Ectodermal cell (in vitro differentiated cells): ENCODE data around the gene CPA1.

Experiments
- H3K27ac ChIP-seq: 2 replicates; pipeline ENCODE4 v1.7.0; 2013; ENCODE audit warnings: mild to moderate bottlenecking, low read depth, low read length; ENCODE audit not compliant: insufficient read depth, poor library complexity, severe bottlenecking
- H3K27me3 ChIP-seq: 2 replicates; pipeline ENCODE4 v1.7.0; 2013; ENCODE audit warnings: mild to moderate bottlenecking, low read length; ENCODE audit not compliant: insufficient read depth, control insufficient read depth, poor library complexity, severe bottlenecking
- H3K36me3 ChIP-seq: one replicate; pipeline ENCODE4 v1.7.0; 2013; ENCODE audit warnings: low read length; ENCODE audit not compliant: control insufficient read depth, insufficient read depth
- H3K4me1 ChIP-seq: one replicate; pipeline ENCODE4 v1.7.0; 2013; ENCODE audit warnings: low read length; ENCODE audit not compliant: control insufficient read depth, insufficient read depth
- H3K4me3 ChIP-seq: 2 replicates; pipeline ENCODE4 v1.7.0; 2013; ENCODE audit warnings: low read depth, low read length, control low read depth; ENCODE audit not compliant: insufficient read depth
- H3K9me3 ChIP-seq: 2 replicates; pipeline ENCODE4 v1.7.0; 2013; ENCODE audit warnings: mild to moderate bottlenecking, low read length, moderate library complexity; ENCODE audit not compliant: control insufficient read depth
- WGBS, 2 experiments: methylation state at CpG; one replicate each; pipeline ENCODE4 v1.1.7; 2013; ENCODE audit warnings: missing lambda C conversion rate in 2 of 2; 5-methylcytosine and 5-hydroxymethylcytosine counted together

The CPA1 gene

DNA sequence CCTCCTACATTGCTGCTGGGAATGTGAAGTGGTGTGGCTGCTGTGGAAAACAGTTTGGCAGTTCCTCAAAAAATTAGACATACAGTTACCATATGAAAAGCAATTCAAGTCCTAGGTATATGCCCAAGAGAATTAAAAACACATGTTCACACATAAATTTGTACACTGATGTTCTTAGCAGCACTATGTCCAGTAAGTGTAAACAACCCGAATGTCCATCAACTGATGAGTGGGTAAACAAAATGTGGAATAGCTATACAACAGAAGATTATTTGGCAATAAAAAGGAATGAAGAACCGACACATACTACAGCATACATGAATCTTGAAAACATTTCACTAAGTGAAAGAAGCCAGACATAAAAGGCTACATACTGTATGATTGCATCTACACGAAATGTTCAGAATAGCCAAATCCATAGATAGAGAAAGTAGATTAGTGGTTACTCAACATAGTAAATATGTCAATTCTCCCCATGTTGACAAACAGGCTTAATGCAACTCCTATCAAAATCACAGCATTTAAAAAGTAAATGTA is 43.3 kb downstream of the CPA1 start:
- Histone ChIP-seq H3K36me3 (peaks cover 4% of the 10 kb centered on the region), H3K27me3 (no peaks in the 10 kb centered on the region), H3K27ac (no peak overlapping the region), H3K9me3 (no peaks in the 10 kb centered on the region), H3K4me1 (peaks cover 17% of the 10 kb centered on the region), H3K4me3 (no peak overlapping the region)
- WGBS, 2 experiments = 95 to 100% methylated on average over 1 to 3 of the region's 3 CpGs

DNA sequence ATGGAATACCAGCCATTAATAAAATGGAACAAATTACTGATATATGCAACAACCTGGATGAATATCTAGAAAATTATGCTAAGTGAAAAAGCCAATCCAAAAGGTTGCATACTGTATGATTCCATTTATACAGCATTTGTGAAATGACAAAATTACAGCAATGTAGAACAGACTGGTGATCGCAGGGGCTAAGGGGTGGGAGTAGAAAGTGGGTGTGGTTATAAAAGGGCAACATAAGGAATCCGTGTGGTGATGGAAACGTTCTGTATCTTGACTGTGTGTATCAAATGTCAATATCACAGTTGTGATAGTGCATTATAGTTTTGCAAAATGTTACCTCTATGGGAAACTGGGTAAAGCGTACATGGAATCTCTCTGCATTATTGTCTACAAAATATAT is 45.5 kb downstream of the CPA1 start:
- Histone ChIP-seq H3K27ac (no peak overlapping the region), H3K9me3 (no peaks in the 10 kb centered on the region), H3K4me3 (no peak overlapping the region), H3K36me3 (peaks cover 4% of the 10 kb centered on the region), H3K27me3 (no peaks in the 10 kb centered on the region), H3K4me1 (peaks cover 16% of the 10 kb centered on the region)
- WGBS, 2 experiments = 89 to 94% methylated on average over 3 of the region's 4 CpGs

DNA sequence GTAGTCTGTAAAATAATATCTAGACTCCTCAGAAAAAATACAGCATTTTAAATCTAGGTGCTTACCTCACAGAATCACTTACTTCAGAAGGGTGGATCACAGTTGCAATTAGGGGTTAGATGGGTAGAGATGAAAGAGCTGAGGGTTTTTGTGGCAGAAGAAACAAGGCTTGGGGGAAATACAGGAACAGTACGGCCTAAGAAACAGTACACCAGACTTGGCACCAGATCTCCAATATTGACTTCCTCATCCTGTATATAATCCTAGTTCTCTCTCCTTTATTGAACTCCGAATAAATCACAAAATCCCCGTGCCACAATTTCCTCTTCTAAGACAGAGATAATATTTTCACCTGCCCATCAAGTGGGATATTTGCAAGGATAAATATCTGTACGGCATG is 46.3 kb downstream of the CPA1 start:
- 96 to 98% methylated on average over 4 of the region's 4 CpGs for WGBS, 2 experiments
- Histone ChIP-seq H3K9me3 (no peaks in the 10 kb centered on the region), H3K27ac (no peak overlapping the region), H3K4me1 (peaks cover 16% of the 10 kb centered on the region), H3K27me3 (no peaks in the 10 kb centered on the region), H3K4me3 (no peak overlapping the region), H3K36me3 (peaks cover 4% of the 10 kb centered on the region)

DNA sequence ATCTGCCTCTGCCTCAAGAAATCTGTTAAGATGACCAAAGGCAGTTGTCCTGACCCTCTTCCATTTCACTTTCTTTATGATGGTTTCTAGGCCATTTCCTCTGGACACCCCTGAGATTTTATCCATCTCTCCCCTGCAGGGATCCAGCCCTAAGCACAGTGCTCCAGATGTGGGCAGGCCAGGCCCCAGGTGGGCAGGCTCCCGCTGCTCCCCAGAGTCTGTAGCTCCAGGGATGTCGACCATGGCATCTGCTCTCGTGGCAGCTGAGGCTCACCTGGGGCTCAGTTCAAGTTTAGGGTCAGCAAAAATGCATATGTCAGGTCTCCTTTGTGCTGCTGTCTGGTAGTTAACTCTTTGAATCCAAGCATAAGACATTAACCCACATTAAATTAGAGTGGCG is 48.7 kb downstream of the CPA1 start:
- Histone ChIP-seq H3K4me3 (no peak overlapping the region), H3K36me3 (peaks cover 4% of the 10 kb centered on the region), H3K27ac (no peak overlapping the region), H3K4me1 (peaks cover 8% of the 10 kb centered on the region), H3K9me3 (no peaks in the 10 kb centered on the region), H3K27me3 (no peaks in the 10 kb centered on the region)
- WGBS, 2 experiments = 76 to 84% methylated on average over 4 of the region's 4 CpGs

DNA sequence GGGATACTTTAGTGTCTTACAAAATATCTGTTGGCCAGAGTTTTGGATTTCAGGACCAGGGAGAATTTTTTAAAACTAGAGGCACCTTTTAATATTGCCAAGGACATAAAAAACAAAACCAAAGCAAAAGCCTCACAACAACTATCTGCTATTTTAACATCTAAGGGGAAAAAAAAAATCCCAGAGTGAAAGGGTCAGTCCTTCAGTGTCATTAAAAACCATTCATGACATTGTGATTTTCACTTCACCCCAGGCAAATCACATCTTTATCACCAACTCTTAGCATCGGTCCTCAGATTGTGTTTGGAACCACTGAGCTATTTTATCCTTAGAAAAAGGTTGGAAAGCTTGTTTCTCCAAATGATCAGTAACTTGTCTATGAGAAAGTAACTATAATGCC is 49.8 kb downstream of the CPA1 start:
- no peak overlapping the region for H3K4me3 ChIP-seq
- no peak overlapping the region for H3K27ac ChIP-seq

DNA sequence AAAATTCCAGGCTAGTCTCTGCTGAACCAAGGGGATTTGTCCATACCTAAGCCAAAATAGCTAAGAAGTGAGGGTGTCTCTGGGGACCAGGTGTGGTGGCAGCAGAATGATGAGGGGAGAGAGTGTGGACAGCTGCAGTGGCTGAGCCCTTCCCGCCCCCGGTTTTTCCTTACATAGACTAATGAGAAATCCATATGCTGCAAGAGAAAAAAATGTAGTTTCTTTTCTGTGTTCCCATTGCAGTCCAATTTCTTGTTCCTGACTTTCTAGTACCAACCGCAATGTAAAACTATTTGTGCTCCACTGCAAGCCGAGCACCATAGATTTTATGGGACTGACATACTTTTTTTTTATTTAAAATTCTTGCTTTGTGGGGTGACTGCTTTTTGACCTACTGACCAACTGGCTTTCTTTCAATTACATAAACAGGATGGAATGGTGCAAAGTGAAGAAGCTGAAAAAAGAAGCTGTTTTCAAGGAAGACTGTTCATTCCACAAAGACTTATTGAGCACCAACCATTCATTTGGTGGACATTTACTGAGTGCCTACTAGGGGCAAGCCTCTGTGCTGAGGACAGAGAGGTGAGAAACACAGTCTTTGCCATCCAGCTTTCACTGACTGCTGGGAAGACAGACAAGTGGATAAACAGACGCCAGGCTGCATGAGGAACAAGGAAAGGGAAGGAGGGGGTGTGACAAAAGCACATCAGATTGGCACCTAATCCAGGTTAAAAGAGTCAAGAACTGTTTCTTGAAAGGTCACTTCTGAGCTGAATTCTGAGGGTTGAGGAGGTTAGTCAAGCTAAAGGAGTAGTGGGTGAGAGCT is 50.8 kb downstream of the CPA1 start:
- Histone ChIP-seq H3K36me3 (peaks cover 4% of the 10 kb centered on the region), H3K9me3 (no peaks in the 10 kb centered on the region), H3K4me1 (peaks cover 8% of the 10 kb centered on the region), H3K27me3 (no peaks in the 10 kb centered on the region), H3K27ac (no peak overlapping the region), H3K4me3 (no peak overlapping the region)
- WGBS, 2 experiments = 88 to 92% methylated on average over 5 of the region's 5 CpGs

More for the DNA sequence above, 49.8 kb downstream of the CPA1 start:
- H3K36me3 ChIP-seq = peaks cover 4% of the 10 kb centered on the region
- H3K9me3 ChIP-seq = no peaks in the 10 kb centered on the region
- 86 to 100% methylated on average over 1 of the region's 1 CpG for WGBS, 2 experiments
- peaks cover 8% of the 10 kb centered on the region for H3K4me1 ChIP-seq
- no peaks in the 10 kb centered on the region for H3K27me3 ChIP-seq

DNA sequence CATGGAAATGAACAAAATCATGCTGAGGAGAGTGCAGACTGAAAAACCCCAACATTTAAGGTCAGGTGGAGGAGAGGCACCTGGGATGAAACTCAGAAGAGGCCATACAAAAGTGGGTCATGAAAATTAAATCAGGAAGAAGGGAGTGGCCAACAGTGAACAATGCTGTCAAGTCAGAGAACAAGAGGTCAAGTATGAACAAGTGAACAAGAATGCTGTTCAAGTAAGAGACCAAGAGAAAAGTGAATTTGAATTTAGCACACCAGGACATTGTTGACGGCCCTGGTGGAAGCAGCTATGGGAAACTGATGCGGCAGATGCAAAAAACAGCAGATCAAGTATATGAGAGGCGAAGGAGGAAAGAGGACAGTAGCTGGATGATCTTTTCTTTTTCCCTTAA is 52.6 kb downstream of the CPA1 start:
- no peak overlapping the region for H3K27ac ChIP-seq
- H3K27me3 ChIP-seq = no peaks in the 10 kb centered on the region
- H3K4me1 ChIP-seq = peaks cover 8% of the 10 kb centered on the region
- WGBS, 2 experiments = 96% methylated on average over 3 of the region's 3 CpGs
- H3K4me3 ChIP-seq = no peak overlapping the region
- no peaks in the 10 kb centered on the region for H3K36me3 ChIP-seq
- H3K9me3 ChIP-seq = no peaks in the 10 kb centered on the region

DNA sequence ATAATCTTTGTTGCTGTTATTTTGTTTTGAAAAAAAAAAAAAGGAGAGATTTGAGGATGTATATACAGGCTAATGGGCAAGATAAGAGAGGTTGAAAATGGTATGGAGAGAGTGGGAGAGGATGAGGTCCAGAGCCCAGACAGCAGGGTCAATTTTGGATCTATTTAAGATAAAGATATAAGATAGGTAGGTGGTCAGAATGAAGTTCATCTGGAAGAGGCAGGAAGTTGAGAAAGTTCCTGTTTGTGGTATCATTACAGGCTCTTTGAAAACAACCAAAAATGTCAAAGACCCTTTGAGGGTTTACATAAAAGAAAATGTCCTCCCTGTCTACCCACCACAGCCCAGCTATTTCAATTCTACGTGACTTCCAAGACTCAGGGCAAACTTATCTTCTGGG is 53.0 kb downstream of the CPA1 start:
- Histone ChIP-seq H3K4me1 (peaks cover 8% of the 10 kb centered on the region), H3K4me3 (no peak overlapping the region), H3K36me3 (no peaks in the 10 kb centered on the region), H3K27ac (no peak overlapping the region), H3K27me3 (no peaks in the 10 kb centered on the region), H3K9me3 (no peaks in the 10 kb centered on the region)
- 93 to 98% methylated on average over 1 of the region's 1 CpG for WGBS, 2 experiments

DNA sequence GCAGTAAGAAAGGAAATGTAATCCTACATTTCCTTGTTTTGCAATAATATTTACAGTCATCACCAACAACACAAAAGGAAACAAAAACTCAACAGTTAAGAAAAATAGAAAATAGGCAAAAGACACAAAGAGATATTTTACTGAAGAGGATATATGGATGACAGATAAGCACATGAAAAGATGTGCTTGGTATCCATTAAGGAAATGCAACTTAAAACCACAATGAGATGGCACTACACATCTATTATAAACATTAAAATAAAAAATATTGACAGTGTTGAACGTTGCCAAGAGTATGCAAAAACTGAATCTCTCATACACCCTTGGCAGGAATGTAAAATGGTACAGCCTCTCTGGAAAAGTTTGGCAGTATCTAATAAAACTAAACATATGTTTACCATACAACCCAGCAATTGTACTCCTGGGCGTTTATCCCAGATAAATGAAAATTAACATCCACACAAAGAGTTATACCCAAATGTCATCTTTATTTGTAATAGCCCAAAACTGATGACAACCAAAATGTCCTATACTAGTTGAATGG is 55.1 kb downstream of the CPA1 start:
- Histone ChIP-seq H3K36me3 (no peaks in the 10 kb centered on the region), H3K27ac (no peak overlapping the region), H3K4me3 (no peak overlapping the region), H3K27me3 (no peaks in the 10 kb centered on the region), H3K4me1 (peaks cover 8% of the 10 kb centered on the region), H3K9me3 (no peaks in the 10 kb centered on the region)
- WGBS, 2 experiments = 93 to 100% methylated on average over 2 of the region's 2 CpGs

DNA sequence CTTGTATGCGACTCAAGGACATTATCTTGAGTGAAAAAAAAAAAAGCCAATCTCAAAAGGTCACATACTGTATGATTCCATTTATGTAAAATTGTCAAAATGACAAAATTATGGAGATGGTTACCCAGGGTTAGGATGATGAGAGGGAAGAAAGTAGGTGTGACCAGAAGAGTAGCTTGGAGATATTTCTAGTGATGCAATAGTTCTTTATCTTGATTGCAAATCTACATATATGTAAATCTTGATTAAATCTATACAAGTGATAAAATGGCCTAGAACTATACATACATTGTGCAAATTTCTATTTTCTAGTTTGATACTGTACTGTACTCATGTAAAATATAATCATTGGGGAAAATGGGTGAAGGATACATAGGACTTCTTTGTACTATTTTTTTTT is 56.0 kb downstream of the CPA1 start:
- Histone ChIP-seq H3K27me3 (no peaks in the 10 kb centered on the region), H3K36me3 (no peaks in the 10 kb centered on the region), H3K4me3 (no peak overlapping the region), H3K27ac (no peak overlapping the region), H3K4me1 (peaks cover 1% of the 10 kb centered on the region), H3K9me3 (no peaks in the 10 kb centered on the region)
- 100% methylated on average over 1 of the region's 1 CpG; no CpG with 5 or more reads in 1 of the 2 experiments for WGBS, 2 experiments
